WTC11 (cell line): ENCODE data around the gene WDR7.
"Not testable (repeated sequence)": the region's sequence is repeated elsewhere in the genome, so short reads cannot be mapped to it uniquely, and the experiment has no call there.

Experiments
- JUN ChIP-seq: sonication (generic); formaldehyde crosslinking; IDR thresholded peaks from 2 replicates; pipeline ENCODE4 v1.8.0; 2023; ENCODE audit warnings: mild to moderate bottlenecking, missing genetic modification reagents
- NFYB ChIP-seq: sonication (generic); formaldehyde crosslinking; conservative IDR thresholded peaks from 2 replicates; pipeline ENCODE4 v1.8.0; 2022; ENCODE audit warnings: low read depth, missing genetic modification reagents
- NR2C2 ChIP-seq: sonication (generic); formaldehyde crosslinking; IDR thresholded peaks from 2 replicates; pipeline ENCODE4 v1.8.0; 2022; ENCODE audit warnings: mild to moderate bottlenecking, missing genetic modification reagents
- SMAD3 ChIP-seq: sonication (generic); formaldehyde crosslinking; IDR thresholded peaks from 2 replicates; pipeline ENCODE4 v1.8.0; 2022; ENCODE audit warnings: missing genetic modification reagents, mild to moderate bottlenecking, borderline replicate concordance
- TEAD4 ChIP-seq: sonication (generic); formaldehyde crosslinking; IDR thresholded peaks from 2 replicates; pipeline ENCODE4 v1.8.0; 2022; ENCODE audit warnings: mild to moderate bottlenecking, missing genetic modification reagents
- ZNF263 ChIP-seq: sonication (generic); formaldehyde crosslinking; IDR thresholded peaks from 2 replicates; pipeline ENCODE4 v1.8.1; 2022; ENCODE audit warnings: low read depth, mild to moderate bottlenecking, moderate library complexity, missing genetic modification reagents
- TF ChIP-seq, protein P1 (sequence below): fragments of 200-600 bp; IDR thresholded peaks from 2 replicates; pipeline ENCODE4 v1.8.0; 2022; ENCODE audit warnings: antibody characterized with exemption
- TF ChIP-seq, protein P2 (sequence below): sonication (generic); formaldehyde crosslinking; IDR thresholded peaks from 2 replicates; pipeline ENCODE4 v1.8.1; 2022; ENCODE audit warnings: mild to moderate bottlenecking, moderate library complexity, missing genetic modification reagents
- TF ChIP-seq, protein P3 (sequence below): sonication (generic); formaldehyde crosslinking; IDR thresholded peaks from 2 replicates; pipeline ENCODE4 v1.8.1; 2022; ENCODE audit warnings: missing genetic modification reagents, borderline replicate concordance

DNA sequence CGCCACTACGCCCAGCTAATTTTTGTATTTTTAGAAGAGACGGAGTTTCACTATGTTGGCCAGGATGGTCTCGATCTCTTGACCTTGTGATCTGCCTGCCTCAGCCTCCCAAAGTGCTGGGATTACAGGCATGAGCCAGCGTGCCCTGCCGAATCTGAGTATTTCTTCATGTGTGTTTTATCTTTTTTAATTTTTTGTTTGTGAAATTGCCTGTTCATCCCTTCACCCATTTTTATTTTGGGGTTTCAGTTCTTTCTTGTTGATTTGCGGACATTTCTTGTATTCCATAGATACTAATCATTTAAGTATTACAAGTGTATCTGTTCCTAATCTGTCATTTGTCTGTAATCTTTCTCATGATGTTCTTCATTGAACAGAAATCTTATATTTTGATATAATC, 3.1 kb downstream of the WDR7 start:
- TF ChIP-seq, protein P1, sequence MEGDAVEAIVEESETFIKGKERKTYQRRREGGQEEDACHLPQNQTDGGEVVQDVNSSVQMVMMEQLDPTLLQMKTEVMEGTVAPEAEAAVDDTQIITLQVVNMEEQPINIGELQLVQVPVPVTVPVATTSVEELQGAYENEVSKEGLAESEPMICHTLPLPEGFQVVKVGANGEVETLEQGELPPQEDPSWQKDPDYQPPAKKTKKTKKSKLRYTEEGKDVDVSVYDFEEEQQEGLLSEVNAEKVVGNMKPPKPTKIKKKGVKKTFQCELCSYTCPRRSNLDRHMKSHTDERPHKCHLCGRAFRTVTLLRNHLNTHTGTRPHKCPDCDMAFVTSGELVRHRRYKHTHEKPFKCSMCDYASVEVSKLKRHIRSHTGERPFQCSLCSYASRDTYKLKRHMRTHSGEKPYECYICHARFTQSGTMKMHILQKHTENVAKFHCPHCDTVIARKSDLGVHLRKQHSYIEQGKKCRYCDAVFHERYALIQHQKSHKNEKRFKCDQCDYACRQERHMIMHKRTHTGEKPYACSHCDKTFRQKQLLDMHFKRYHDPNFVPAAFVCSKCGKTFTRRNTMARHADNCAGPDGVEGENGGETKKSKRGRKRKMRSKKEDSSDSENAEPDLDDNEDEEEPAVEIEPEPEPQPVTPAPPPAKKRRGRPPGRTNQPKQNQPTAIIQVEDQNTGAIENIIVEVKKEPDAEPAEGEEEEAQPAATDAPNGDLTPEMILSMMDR, result not testable (repeated sequence)
- TF ChIP-seq SMAD3; NFYB (CRISPR knock-in tag); JUN; NR2C2 (CRISPR knock-in tag); ZNF263 (CRISPR knock-in tag); TEAD4 (CRISPR knock-in tag): not testable (repeated sequence)
- TF ChIP-seq, protein P2, sequence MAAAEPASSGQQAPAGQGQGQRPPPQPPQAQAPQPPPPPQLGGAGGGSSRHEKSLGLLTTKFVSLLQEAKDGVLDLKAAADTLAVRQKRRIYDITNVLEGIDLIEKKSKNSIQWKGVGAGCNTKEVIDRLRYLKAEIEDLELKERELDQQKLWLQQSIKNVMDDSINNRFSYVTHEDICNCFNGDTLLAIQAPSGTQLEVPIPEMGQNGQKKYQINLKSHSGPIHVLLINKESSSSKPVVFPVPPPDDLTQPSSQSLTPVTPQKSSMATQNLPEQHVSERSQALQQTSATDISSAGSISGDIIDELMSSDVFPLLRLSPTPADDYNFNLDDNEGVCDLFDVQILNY (CRISPR knock-in tag), result not testable (repeated sequence)
- TF ChIP-seq, protein P3, sequence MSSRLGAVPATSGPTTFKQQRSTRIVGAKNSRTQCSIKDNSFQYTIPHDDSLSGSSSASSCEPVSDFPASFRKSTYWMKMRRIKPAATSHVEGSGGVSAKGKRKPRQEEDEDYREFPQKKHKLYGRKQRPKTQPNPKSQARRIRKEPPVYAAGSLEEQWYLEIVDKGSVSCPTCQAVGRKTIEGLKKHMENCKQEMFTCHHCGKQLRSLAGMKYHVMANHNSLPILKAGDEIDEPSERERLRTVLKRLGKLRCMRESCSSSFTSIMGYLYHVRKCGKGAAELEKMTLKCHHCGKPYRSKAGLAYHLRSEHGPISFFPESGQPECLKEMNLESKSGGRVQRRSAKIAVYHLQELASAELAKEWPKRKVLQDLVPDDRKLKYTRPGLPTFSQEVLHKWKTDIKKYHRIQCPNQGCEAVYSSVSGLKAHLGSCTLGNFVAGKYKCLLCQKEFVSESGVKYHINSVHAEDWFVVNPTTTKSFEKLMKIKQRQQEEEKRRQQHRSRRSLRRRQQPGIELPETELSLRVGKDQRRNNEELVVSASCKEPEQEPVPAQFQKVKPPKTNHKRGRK, result not testable (repeated sequence)
